Effector memory CD8-positive, alpha-beta T cell (primary cell): ENCODE data around the gene PSMG3.

Experiments used
- ATAC-seq: fragments of 150-1000 bp; cut with Tn5 transposase; replicated peaks from 2 replicates; pipeline ENCODE4 v1.10.0; 2021; ENCODE audit warnings: mild to moderate bottlenecking, moderate library complexity
- DNase-seq, 3 experiments: peaks; one replicate each; pipeline ENCODE4 v3.0.0; 2021
- H3K27ac Mint-ChIP-seq, 2 donors: one replicate each; pipeline ENCODE4 v1.8.0; 2022; ENCODE audit warnings: mild to moderate bottlenecking in 2 of 2, mixed read lengths in 2 of 2, moderate library complexity in 2 of 2
- H3K27me3 Mint-ChIP-seq, 2 donors: one replicate each; pipeline ENCODE4 v1.8.0; 2022; ENCODE audit warnings: mixed read lengths in 2 of 2
- H3K36me3 Mint-ChIP-seq: one replicate; pipeline ENCODE4 v1.8.0; 2022; ENCODE audit warnings: mild to moderate bottlenecking, moderate library complexity, mixed read lengths; ENCODE audit not compliant: insufficient read depth
- H3K4me1 Mint-ChIP-seq, 2 donors: one replicate each; pipeline ENCODE4 v1.8.0; 2022; ENCODE audit warnings: low read depth in 2 of 2, mixed read lengths in 2 of 2
- H3K4me3 Mint-ChIP-seq, 2 donors: one replicate each; pipeline ENCODE4 v1.8.0; 2022; ENCODE audit warnings: mild to moderate bottlenecking in 2 of 2, mixed read lengths in 2 of 2, moderate library complexity in 2 of 2
- H3K9me3 Mint-ChIP-seq, 2 donors: one replicate each; pipeline ENCODE4 v1.8.0; 2022; ENCODE audit warnings: mixed read lengths in 2 of 2

The PSMG3 gene

DNA sequence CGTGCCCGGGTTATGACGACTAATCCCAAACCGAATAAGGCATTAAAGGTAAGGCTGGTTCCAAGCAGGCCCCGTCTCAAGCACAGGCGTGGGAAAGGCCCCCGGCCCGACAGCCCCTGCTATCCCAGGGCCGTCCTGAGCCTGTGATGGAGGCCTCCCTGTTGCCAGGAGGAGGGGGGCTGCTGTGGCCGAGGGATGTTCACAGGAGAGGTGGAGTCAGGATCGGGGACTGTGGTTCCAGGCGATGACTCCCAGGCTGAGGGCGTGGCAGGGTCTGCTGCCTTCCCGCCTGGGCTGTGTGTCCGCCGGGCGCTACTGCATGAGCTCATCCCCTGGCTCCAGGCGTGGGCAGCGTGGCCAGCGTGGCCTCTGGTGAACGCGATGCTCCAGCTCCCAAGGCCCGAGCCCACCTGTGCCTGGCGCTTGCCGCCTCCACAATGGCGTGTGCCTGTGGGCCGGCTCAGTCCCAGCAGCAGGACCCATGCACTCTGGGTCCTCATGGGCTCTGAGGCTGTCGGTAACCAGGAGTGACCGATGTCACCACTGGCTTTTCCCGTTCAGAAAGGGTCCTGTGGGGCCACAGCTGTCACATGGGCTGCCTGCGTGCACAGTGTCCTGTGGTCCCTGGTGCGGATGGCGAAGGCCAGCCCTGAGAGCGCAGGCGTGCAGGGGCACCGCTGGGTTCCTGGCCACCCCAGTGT lies 30.5 kb downstream of the PSMG3 start:
- H3K27ac Mint-ChIP-seq: peak overlapping the region in 1 of 2 donors; percentile 41
- H3K36me3 Mint-ChIP-seq: peaks cover 52% of the 10 kb centered on the region
- H3K27me3 Mint-ChIP-seq: no peaks in the 10 kb centered on the region
- no peak for ATAC-seq
- no peaks in the 10 kb centered on the region for H3K9me3 Mint-ChIP-seq
- H3K4me3 Mint-ChIP-seq: no peak overlapping the region
- peaks cover 0 to 5% of the 10 kb centered on the region in 2 donors for H3K4me1 Mint-ChIP-seq
- no peak for DNase-seq

DNA sequence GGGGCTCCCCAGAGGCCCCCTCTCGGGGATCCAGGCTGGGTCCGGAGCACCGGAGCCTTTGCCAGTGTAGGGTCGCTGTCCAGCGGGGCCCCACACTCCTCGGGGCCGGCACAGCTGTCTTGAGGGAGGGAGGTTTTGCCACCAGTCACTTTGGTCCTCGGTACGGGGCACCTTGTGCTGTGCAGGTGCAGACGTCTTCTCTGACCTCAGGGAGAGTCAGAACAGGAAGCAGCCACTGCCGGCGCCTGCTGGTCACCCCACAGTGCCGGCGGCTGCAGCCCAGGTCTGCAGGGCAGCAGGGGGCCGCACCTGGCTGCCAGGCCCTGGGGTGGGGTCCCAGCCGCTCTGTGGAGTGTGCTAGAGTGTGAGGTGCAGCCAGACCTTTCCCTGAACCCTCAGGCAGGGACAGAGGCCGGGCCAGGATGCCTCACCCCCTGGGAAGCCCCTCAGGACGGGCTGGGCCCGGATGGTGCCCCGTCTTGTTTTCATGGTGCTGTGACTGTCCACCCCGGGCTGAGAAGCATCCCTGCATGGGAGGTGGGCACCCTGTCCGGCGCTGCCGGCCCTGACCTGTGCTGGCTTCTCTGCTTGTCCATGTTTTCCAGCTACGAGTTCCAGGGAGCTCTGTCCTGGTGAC lies 31.2 kb downstream of the PSMG3 start:
- DNase-seq (no peak), ATAC-seq (no peak)
- H3K4me3 Mint-ChIP-seq: no peak overlapping the region
- H3K4me1 Mint-ChIP-seq: peaks cover 3 to 7% of the 10 kb centered on the region in 2 donors
- peaks cover 51% of the 10 kb centered on the region for H3K36me3 Mint-ChIP-seq
- H3K9me3 Mint-ChIP-seq: no peaks in the 10 kb centered on the region
- no peaks in the 10 kb centered on the region for H3K27me3 Mint-ChIP-seq
- H3K27ac Mint-ChIP-seq: no peak overlapping the region

GRCh38 chr7:1537535-1538412 lies 32.1 kb downstream of the PSMG3 start:
- Mint-ChIP-seq H3K4me3 (no peak overlapping the region), H3K4me1 (peaks cover 12 to 16% of the 10 kb centered on the region in 2 donors), H3K9me3 (no peaks in the 10 kb centered on the region), H3K27ac (no peak overlapping the region), H3K27me3 (no peaks in the 10 kb centered on the region), H3K36me3 (peaks cover 53% of the 10 kb centered on the region)
- no peak for DNase-seq
- ATAC-seq: no peak

DNA sequence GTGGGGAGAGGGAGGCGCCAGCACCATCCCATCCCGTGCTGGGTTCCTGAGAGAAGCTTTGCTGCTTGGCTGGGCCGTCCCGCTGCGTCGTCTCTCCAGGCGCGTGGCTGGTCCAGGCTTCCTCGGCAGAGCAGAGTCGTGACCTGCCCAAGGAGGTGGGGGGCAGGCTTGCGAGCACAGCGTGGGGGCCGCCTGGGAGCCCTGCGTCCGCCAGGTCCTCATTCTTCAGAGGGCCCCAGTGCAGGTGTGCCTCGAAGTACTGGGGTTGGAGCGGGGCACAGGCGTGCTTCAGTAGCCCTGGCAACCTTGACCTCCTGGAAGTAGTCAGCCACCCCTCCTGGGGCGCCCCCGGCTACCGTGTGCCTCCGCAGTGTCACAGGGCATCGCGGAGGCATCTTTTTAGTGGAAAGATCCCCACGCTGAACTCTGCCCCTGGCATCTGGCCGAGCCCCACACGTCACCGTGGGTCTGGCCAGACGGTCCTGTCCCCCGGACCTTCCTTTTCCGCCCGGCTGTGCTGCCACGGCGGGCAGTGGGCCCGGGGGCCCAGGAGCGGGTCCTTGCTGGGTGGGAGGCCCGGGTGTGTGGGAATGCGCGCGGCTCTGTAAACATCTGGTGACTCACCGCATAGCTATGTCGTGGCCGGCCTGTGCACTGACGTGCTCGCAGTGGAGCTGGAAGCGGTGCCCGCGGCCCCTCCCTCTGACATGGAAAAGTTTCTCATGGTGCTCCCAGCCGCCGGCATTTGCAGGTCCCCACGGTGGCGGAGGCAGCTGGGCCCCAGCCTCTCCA lies 32.9 kb downstream of the PSMG3 start:
- no peak overlapping the region for H3K4me3 Mint-ChIP-seq
- peaks cover 20% of the 10 kb centered on the region in 2 donors for H3K4me1 Mint-ChIP-seq
- H3K9me3 Mint-ChIP-seq: no peaks in the 10 kb centered on the region
- DNase-seq: no peak
- no peaks in the 10 kb centered on the region for H3K27me3 Mint-ChIP-seq
- H3K36me3 Mint-ChIP-seq: peaks cover 53% of the 10 kb centered on the region
- H3K27ac Mint-ChIP-seq: no peak overlapping the region
- ATAC-seq: no peak

DNA sequence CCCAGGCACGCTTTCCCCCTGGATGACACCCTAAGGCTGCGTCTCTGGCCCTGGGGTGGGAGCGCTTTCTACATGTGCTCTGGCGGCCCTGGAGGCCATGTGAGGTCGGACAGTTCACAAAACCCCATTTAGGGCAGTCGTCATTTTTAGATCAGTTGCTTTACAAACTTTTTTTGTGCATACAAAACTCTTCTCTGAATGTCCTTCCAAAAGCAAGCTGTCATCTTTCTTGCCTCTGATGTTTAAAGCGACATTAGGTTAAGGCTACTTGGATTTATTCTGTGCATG lies 33.4 kb downstream of the PSMG3 start:
- no peaks in the 10 kb centered on the region for H3K9me3 Mint-ChIP-seq
- no peak overlapping the region for H3K27ac Mint-ChIP-seq
- H3K4me1 Mint-ChIP-seq: peaks cover 25 to 26% of the 10 kb centered on the region in 2 donors
- DNase-seq (no peak), ATAC-seq (no peak)
- H3K27me3 Mint-ChIP-seq: no peaks in the 10 kb centered on the region
- peaks cover 53% of the 10 kb centered on the region for H3K36me3 Mint-ChIP-seq
- no peak overlapping the region for H3K4me3 Mint-ChIP-seq

- no peak overlapping the region for H3K27ac Mint-ChIP-seq
Observed at GRCh38 chr7:1535701-1536454, 34.0 kb downstream of the PSMG3 start.

DNA sequence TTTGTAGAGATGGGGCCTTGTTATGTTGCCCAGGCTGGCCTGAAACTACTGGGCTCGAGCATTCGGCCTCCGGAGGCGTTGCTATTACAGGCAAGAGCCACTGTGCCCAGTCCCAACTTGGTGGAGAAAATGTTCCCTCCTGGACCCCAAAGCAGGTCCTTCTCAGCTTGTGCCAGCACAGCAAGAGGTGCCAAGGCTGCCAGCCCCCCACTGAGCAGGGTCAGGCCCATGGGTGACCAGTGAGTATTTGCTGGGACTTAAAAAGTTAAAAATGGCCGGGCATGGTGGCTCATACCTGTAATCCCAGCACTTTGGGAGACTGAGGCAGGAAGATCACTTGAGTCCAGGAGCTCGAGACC lies 34.8 kb downstream of the PSMG3 start:
- no peaks in the 10 kb centered on the region for H3K9me3 Mint-ChIP-seq
- ATAC-seq (no peak), DNase-seq (no peak)
- H3K27me3 Mint-ChIP-seq: no peaks in the 10 kb centered on the region
- H3K4me1 Mint-ChIP-seq: peaks cover 26 to 27% of the 10 kb centered on the region in 2 donors
- H3K27ac Mint-ChIP-seq: no peak overlapping the region
- H3K4me3 Mint-ChIP-seq: peak overlapping the region; percentile 10 to 47
- H3K36me3 Mint-ChIP-seq: peaks cover 45% of the 10 kb centered on the region

More at GRCh38 chr7:1535701-1536454, 34.0 kb downstream of the PSMG3 start:
- peaks cover 26 to 27% of the 10 kb centered on the region in 2 donors for H3K4me1 Mint-ChIP-seq
- peaks cover 49% of the 10 kb centered on the region for H3K36me3 Mint-ChIP-seq
- no peaks in the 10 kb centered on the region for H3K27me3 Mint-ChIP-seq
- no peak overlapping the region for H3K4me3 Mint-ChIP-seq
- no peak for ATAC-seq
- no peaks in the 10 kb centered on the region for H3K9me3 Mint-ChIP-seq
- DNase-seq: no peak

DNA sequence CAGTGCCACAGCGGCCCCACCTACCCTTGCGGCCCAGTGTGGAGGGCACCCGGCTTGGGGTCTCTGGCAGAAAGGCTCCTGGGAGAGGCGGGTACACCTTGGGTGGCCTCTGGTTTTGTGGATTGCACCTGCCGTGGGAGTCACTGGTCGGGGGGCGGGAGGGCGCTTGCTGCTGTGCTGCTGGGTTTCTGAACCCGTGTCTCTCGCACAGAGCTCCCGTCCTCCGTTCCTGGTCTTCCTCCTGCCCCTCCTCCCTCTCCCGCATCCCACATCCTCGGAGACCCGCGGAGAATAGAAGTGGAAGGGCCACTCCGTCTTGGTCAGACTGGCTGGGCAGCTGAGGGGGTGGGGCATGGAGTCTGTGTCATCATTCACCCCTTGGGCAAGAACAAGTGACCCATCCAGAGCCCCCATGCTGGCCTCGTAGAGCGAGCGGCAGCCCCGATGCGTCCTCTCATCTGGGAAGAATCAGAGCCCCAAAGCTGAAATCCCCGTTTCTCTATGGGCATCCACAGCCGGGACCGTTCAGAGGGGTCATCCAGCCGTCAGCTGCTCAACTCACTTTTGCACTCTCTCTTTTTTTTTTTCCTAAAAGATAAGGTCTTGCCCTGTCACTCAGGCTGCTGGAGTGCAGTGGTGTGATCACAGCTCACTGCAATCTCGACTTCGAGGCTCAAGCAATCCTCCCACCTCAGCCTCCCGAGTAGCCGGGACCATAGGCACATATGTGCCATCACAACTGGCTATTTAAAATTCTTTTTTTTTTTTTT lies 35.3 kb downstream of the PSMG3 start:
- Mint-ChIP-seq H3K36me3 (peaks cover 42% of the 10 kb centered on the region), H3K27ac (peak overlapping the region in 1 of 2 donors; percentile 97), H3K27me3 (no peaks in the 10 kb centered on the region), H3K4me3 (peak overlapping the region; percentile 10 to 47), H3K4me1 (peaks cover 26 to 27% of the 10 kb centered on the region in 2 donors), H3K9me3 (no peaks in the 10 kb centered on the region)
- ATAC-seq (no peak), DNase-seq (no peak)

- Mint-ChIP-seq H3K36me3 (peaks cover 42% of the 10 kb centered on the region), H3K9me3 (no peaks in the 10 kb centered on the region), H3K27ac (peak overlapping the region; percentile 97 to 98), H3K27me3 (no peaks in the 10 kb centered on the region), H3K4me1 (peaks cover 26 to 27% of the 10 kb centered on the region in 2 donors), H3K4me3 (peak overlapping the region; percentile 88 to 90)
- DNase-seq: no peak
- no peak for ATAC-seq
Observed at GRCh38 chr7:1533547-1534329, 36.1 kb downstream of the PSMG3 start.

- Mint-ChIP-seq H3K9me3 (no peaks in the 10 kb centered on the region), H3K27me3 (no peaks in the 10 kb centered on the region), H3K4me3 (peak overlapping the region; percentile 88 to 90), H3K36me3 (peaks cover 42% of the 10 kb centered on the region), H3K27ac (peak overlapping the region; percentile 97 to 98), H3K4me1 (peaks cover 26 to 27% of the 10 kb centered on the region in 2 donors)
- DNase-seq (no peak), ATAC-seq (no peak)
Observed at GRCh38 chr7:1533255-1533546, 36.6 kb downstream of the PSMG3 start.

GRCh38 chr7:1532456-1533254 lies 37.2 kb downstream of the PSMG3 start:
- Mint-ChIP-seq H3K36me3 (peaks cover 42% of the 10 kb centered on the region), H3K4me3 (peak overlapping the region; percentile 88 to 90), H3K27ac (peak overlapping the region; percentile 97 to 98), H3K4me1 (peaks cover 23 to 27% of the 10 kb centered on the region in 2 donors), H3K9me3 (no peaks in the 10 kb centered on the region), H3K27me3 (no peaks in the 10 kb centered on the region)
- DNase-seq (peak in 2 of 3 experiments; percentile 40 to 45), ATAC-seq (peak; percentile 44)
